Measurements from ENCODE around the gene CCDC85C.

The CCDC85C gene

GRCh38 chr14:99475179-99475578 is 128.8 kb downstream of the CCDC85C start:
- no peak overlapping the region for H3K4me3 ChIP-seq (ENCODE audit: control insufficient read depth, low read depth, low read length)
- TF ChIP-seq, protein P1, sequence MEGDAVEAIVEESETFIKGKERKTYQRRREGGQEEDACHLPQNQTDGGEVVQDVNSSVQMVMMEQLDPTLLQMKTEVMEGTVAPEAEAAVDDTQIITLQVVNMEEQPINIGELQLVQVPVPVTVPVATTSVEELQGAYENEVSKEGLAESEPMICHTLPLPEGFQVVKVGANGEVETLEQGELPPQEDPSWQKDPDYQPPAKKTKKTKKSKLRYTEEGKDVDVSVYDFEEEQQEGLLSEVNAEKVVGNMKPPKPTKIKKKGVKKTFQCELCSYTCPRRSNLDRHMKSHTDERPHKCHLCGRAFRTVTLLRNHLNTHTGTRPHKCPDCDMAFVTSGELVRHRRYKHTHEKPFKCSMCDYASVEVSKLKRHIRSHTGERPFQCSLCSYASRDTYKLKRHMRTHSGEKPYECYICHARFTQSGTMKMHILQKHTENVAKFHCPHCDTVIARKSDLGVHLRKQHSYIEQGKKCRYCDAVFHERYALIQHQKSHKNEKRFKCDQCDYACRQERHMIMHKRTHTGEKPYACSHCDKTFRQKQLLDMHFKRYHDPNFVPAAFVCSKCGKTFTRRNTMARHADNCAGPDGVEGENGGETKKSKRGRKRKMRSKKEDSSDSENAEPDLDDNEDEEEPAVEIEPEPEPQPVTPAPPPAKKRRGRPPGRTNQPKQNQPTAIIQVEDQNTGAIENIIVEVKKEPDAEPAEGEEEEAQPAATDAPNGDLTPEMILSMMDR (IDR thresholded peaks at IDR 0.05; ENCODE audit: control insufficient read depth, insufficient read depth, low read depth, low read length, missing control alignments) = no peak
- no peak for DNase-seq (ENCODE audit: low read depth)

DNA sequence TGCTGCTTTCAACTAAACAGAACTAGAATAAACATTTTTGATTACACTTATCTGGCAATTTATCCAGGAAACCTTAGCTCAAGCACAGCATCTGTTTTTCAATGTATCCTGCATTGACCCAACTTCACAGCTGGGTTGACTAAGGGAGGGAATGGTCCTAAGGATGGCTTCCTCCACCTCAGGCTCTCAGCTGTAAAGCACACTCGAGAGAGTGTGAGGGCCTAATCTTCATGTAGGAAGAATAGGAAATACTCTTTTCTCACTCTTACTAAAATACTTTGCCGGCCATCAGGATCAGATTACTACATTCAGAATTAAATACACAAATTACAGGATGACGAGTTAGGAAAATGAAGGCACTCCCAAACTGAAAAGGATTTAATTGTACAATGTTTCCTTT is 130.5 kb downstream of the CCDC85C start:
- DNase-seq (ENCODE audit: low read depth) = no peak
- TF ChIP-seq, protein P1 (IDR thresholded peaks at IDR 0.05; ENCODE audit: control insufficient read depth, insufficient read depth, low read depth, low read length, missing control alignments) = no peak
- no peak overlapping the region for H3K4me3 ChIP-seq (ENCODE audit: control insufficient read depth, low read depth, low read length)

DNA sequence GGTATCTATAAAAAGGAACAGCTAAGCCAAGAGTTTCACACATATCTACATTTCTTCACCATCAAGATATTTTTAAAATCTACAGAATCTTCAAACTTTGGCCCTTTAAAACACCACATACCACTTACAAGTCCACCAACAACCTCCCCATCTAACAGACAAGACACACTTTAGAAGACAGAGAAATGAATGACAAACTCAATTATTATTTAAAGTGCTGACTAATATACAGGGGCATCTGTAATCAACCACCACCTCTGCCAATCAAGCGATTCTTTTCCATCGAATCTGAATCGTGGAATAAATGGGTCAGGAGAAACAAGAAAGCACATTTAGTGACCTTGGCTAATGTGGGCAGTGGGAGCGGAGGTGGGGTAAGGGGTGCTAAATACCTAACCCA is 131.1 kb downstream of the CCDC85C start:
- TF ChIP-seq, protein P1 (IDR thresholded peaks at IDR 0.05; ENCODE audit: control insufficient read depth, insufficient read depth, low read depth, low read length, missing control alignments) = no peak
- DNase-seq (ENCODE audit: low read depth) = no peak
- no peak overlapping the region for H3K4me3 ChIP-seq (ENCODE audit: control insufficient read depth, low read depth, low read length)

- no peak for DNase-seq (ENCODE audit: low read depth)
- TF ChIP-seq, protein P1 (IDR thresholded peaks at IDR 0.05; ENCODE audit: control insufficient read depth, insufficient read depth, low read depth, low read length, missing control alignments) = no peak
- no peak overlapping the region for H3K4me3 ChIP-seq (ENCODE audit: control insufficient read depth, low read depth, low read length)
Measured at GRCh38 chr14:99471731-99472130, 132.3 kb downstream of the CCDC85C start.

GRCh38 chr14:99468836-99469592 is 135.0 kb downstream of the CCDC85C start:
- DNase-seq (ENCODE audit: low read depth) = no peak
- TF ChIP-seq, protein P1 (IDR thresholded peaks at IDR 0.05; ENCODE audit: control insufficient read depth, insufficient read depth, low read depth, low read length, missing control alignments) = no peak
- no peak overlapping the region for H3K4me3 ChIP-seq (ENCODE audit: control insufficient read depth, low read depth, low read length)

- no peak overlapping the region for H3K4me3 ChIP-seq (ENCODE audit: control insufficient read depth, low read depth, low read length)
- DNase-seq (ENCODE audit: low read depth) = no peak
- TF ChIP-seq, protein P1 (IDR thresholded peaks at IDR 0.05; ENCODE audit: control insufficient read depth, insufficient read depth, low read depth, low read length, missing control alignments) = no peak
Measured at GRCh38 chr14:99468081-99468480, 135.9 kb downstream of the CCDC85C start.
